Effector memory CD4-positive, alpha-beta T cell (primary cell): ENCODE measurements around the gene STK24.

ENCODE experiments used
- DNase-seq, 3 donors: peaks; one replicate each; pipeline ENCODE4 v3.0.0-alpha.2; 2020
- H3K27ac ChIP-seq: 2 replicates; pipeline ENCODE4 v1.7.0; 2013; ENCODE audit warnings: mild to moderate bottlenecking, low read length, moderate library complexity; ENCODE audit not compliant: insufficient read depth, poor library complexity, severe bottlenecking
- H3K27me3 ChIP-seq: replicated peaks from 2 replicates; pipeline ENCODE4 v1.7.0; 2013; ENCODE audit warnings: mild to moderate bottlenecking, low read length; ENCODE audit not compliant: insufficient read depth, control insufficient read depth, poor library complexity, severe bottlenecking
- H3K36me3 ChIP-seq: 2 replicates; pipeline ENCODE4 v1.7.0; 2013; ENCODE audit warnings: mild to moderate bottlenecking, low read length, moderate library complexity; ENCODE audit not compliant: control insufficient read depth, insufficient read depth
- H3K4me1 ChIP-seq: 2 replicates; pipeline ENCODE4 v1.7.0; 2013; ENCODE audit warnings: low read length, mild to moderate bottlenecking; ENCODE audit not compliant: control insufficient read depth, insufficient read depth, poor library complexity, severe bottlenecking
- H3K4me3 ChIP-seq: 2 replicates; pipeline ENCODE4 v1.7.0; 2013; ENCODE audit warnings: low read length, low read depth, mild to moderate bottlenecking; ENCODE audit not compliant: insufficient read depth, poor library complexity, severe bottlenecking
- H3K9me3 ChIP-seq: 2 replicates; pipeline ENCODE4 v1.7.0; 2013; ENCODE audit warnings: mild to moderate bottlenecking, low read length, moderate library complexity; ENCODE audit not compliant: control insufficient read depth

Gene STK24

DNA sequence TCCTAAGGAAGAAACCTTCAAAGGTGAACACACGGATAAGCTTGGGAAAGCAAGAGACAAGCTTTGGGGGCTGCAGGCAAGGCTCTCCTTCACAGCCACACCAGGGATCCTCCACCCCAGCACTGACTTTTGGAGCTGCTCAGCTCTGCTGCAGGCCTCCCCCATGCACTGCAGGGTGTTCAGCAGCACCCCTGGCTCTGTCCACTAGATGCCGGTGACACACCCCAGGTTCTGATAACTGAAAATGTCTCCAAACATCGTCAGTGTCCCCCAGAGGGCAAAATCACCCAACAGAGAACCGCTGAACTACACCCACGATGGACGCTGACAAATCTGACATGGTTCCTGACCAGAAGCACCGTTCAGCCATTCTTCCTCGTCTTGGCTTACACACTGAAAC, 90.5 kb downstream of the STK24 start:
- peaks cover 53% of the 10 kb centered on the region for H3K4me1 ChIP-seq
- H3K36me3 ChIP-seq: peaks cover 6% of the 10 kb centered on the region
- no peak overlapping the region for H3K4me3 ChIP-seq
- no peaks in the 10 kb centered on the region for H3K27me3 ChIP-seq
- no peak for DNase-seq
- no peaks in the 10 kb centered on the region for H3K9me3 ChIP-seq
- H3K27ac ChIP-seq: peak overlapping the region; percentile 75

DNA sequence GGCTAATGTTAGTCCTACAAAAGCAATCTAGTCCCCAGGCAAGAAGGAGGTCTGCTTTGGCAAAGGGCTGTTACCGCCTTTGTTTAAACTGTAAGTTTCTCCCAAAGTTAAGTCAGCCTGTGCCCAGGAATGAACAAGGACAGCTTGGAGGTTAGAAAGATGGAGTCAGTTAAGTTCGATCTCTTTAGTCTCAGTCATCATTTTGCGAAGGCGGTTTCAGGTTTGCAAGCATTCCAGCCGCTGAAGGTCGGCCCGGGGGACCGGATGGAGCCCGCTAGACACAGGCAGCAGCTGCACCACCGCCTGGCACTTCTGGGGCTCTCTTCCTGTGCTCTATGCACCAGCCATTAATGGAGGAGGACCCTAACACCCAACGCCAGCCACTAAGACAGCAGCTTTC, 91.3 kb downstream of the STK24 start:
- Histone ChIP-seq H3K27me3 (no peaks in the 10 kb centered on the region), H3K27ac (peak overlapping the region; percentile 75), H3K36me3 (peaks cover 7% of the 10 kb centered on the region), H3K4me3 (no peak overlapping the region), H3K4me1 (peaks cover 57% of the 10 kb centered on the region), H3K9me3 (no peaks in the 10 kb centered on the region)
- DNase-seq: no peak

DNA sequence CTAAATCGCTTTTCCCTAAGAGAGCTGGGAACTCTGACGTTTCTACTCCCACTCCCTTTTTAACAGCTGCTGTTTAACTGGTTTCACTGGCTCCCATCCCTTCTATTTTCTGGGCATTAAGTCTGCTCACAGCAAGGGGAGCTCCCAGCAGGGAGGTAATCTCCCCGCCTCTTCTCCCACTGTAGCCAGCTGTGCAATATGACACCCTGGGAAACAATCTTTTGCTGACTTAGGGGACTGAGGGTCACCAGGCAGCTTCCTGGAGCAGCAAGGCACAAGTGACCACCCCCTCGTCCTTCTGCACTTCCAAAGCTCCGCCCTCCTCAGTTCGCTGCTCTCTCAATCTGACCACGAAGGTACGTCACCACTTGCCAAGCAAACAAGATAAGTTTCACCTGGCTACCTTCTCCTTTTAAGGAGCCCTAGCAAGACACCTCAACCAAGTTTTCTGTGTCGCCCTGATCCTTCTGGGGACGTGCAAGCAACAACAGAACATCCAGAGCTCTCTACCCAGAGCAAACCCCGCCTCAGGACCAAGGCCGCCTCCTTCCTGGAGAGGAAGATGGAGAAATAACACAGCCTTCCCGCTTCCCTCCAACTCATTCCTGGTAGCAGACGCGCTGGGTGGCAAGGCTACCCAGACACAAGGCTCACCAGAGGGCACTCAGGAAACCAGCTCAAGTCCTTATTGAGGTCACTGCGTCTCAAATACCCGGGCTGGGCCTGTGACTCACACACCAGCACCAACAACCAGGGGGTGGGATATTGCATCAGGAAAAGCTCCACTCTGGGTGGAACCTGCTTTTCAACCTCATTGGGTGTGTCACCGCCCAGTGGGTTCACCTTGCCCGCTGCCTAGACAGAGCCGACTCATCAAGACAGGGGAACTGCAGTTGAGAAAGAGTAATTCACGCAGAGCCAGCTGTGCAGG, 92.4 kb downstream of the STK24 start:
- peak overlapping the region; percentile 75 for H3K27ac ChIP-seq
- peak; percentile 75 to 84 (median 82) for DNase-seq
- peaks cover 7% of the 10 kb centered on the region for H3K36me3 ChIP-seq
- no peaks in the 10 kb centered on the region for H3K9me3 ChIP-seq
- H3K4me3 ChIP-seq: no peak overlapping the region
- peaks cover 53% of the 10 kb centered on the region for H3K4me1 ChIP-seq
- H3K27me3 ChIP-seq: no peaks in the 10 kb centered on the region

DNA sequence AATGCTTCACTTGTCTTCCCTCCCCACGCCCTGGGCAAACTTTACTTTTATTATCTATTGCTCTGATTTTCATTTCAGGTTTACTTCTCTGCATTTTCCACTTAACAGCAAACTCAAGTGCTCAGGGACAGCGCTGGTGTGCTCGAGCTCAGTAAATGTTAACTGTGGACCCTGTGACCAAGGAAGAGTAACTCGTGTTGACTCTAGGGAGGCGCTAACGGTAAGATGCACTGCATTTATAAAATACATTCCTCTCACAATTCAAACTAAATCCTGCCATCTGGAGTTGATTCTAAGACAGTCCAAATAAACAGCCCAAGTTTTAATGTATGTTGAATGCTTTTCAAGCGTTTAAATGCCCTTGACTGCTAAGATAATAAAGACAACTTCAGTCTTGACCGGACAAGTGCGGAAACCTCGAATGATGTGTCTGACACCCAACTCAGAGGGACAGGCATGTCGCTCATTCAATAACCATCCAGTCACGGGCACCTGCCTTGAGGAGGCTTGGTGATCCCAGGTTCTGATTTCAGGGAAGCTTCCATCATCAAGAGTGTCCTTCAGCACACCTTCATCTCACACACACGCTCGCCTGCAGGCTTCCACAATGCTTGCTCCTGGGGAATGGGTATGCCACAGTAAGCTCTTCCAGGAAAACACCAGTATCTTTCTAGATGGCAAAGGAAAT, 93.2 kb downstream of the STK24 start:
- Histone ChIP-seq H3K27me3 (no peaks in the 10 kb centered on the region), H3K4me3 (no peak overlapping the region), H3K36me3 (peaks cover 7% of the 10 kb centered on the region), H3K27ac (peak overlapping the region; percentile 75), H3K9me3 (no peaks in the 10 kb centered on the region), H3K4me1 (peaks cover 60% of the 10 kb centered on the region)
- DNase-seq: no peak

- H3K4me1 ChIP-seq: peaks cover 69% of the 10 kb centered on the region
- H3K9me3 ChIP-seq: no peaks in the 10 kb centered on the region
- H3K27ac ChIP-seq: peak overlapping the region; percentile 75
- DNase-seq: no peak
- H3K27me3 ChIP-seq: no peaks in the 10 kb centered on the region
- no peak overlapping the region for H3K4me3 ChIP-seq
- peaks cover 7% of the 10 kb centered on the region for H3K36me3 ChIP-seq
Observed at GRCh38 chr13:98482476-98483444, 94.1 kb downstream of the STK24 start.

GRCh38 chr13:98480915-98481877, 95.7 kb downstream of the STK24 start:
- DNase-seq: peak in 2 of 3 donors; percentile 25 to 39
- peaks cover 7% of the 10 kb centered on the region for H3K36me3 ChIP-seq
- H3K4me1 ChIP-seq: peaks cover 74% of the 10 kb centered on the region
- no peaks in the 10 kb centered on the region for H3K9me3 ChIP-seq
- H3K27me3 ChIP-seq: no peaks in the 10 kb centered on the region
- H3K27ac ChIP-seq: peak overlapping the region; percentile 75
- H3K4me3 ChIP-seq: no peak overlapping the region

- Histone ChIP-seq H3K27me3 (no peaks in the 10 kb centered on the region), H3K9me3 (no peaks in the 10 kb centered on the region), H3K36me3 (peaks cover 13% of the 10 kb centered on the region), H3K4me1 (peaks cover 68% of the 10 kb centered on the region), H3K27ac (peak overlapping the region; percentile 82), H3K4me3 (no peak overlapping the region)
- DNase-seq: no peak
Observed at GRCh38 chr13:98479496-98480003, 97.4 kb downstream of the STK24 start.

DNA sequence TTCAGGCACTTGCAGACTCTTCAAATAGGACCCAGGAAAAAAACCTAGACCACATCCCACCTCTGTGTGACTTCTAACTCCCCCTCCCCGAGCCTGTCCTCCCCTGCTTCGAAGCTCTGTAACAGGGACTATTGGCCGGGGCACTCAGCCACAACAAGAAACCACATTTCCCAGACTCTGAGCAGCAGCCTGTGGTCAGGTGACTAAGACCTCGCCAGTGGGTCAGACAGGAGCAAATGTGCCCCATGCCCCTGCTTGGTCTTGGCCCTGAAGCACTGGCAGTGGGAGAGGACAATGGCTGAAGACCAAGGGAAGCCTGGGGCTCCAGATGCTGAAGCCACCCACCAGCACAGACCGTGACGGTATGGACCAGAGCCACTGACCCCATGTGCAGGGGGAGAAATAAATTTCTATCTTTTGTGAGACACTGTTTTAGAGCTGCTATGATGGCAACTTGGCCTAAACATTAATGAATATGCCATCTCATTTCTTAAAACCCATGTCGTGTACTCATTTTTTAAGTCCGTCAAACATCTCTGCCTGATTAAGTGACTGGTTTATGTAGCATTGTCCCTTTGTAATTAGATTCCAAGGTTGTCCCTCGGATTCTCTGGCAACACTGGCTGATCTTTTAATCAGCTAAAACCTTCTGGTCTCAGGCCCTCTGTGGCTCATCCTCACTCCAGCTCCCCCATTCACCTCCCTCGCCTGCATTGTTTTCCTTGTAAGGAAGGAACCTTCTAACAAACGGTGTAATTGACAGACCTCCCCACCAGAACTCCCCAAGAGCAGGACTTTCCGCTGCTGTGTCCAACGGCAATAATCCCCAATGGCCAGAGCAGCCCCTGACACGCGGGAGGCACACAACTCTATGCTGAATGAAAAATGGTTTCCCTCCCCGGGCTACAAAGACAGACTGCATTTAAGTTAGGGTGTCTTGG, 98.4 kb downstream of the STK24 start:
- Histone ChIP-seq H3K4me3 (no peak overlapping the region), H3K27me3 (no peaks in the 10 kb centered on the region), H3K4me1 (peaks cover 57% of the 10 kb centered on the region), H3K36me3 (peaks cover 24% of the 10 kb centered on the region), H3K27ac (peak overlapping the region; percentile 82), H3K9me3 (no peaks in the 10 kb centered on the region)
- peak in 2 of 3 donors; percentile 22 to 43 for DNase-seq
